HG02970 (cell line): ENCODE measurements around the gene LRRC59.
"Not testable (repeated sequence)": the region's sequence is repeated elsewhere in the genome, so short reads cannot be mapped to it uniquely, and the experiment has no call there.

ENCODE experiments used
- ATAC-seq: cut with Tn5 transposase; IDR thresholded peaks from one replicate; pipeline ENCODE4 v1.9.1; 2021; ENCODE audit warnings: mild to moderate bottlenecking, moderate library complexity, moderate number of reproducible peaks; ENCODE audit not compliant: unreplicated experiment, low FRiP score

Gene LRRC59

DNA sequence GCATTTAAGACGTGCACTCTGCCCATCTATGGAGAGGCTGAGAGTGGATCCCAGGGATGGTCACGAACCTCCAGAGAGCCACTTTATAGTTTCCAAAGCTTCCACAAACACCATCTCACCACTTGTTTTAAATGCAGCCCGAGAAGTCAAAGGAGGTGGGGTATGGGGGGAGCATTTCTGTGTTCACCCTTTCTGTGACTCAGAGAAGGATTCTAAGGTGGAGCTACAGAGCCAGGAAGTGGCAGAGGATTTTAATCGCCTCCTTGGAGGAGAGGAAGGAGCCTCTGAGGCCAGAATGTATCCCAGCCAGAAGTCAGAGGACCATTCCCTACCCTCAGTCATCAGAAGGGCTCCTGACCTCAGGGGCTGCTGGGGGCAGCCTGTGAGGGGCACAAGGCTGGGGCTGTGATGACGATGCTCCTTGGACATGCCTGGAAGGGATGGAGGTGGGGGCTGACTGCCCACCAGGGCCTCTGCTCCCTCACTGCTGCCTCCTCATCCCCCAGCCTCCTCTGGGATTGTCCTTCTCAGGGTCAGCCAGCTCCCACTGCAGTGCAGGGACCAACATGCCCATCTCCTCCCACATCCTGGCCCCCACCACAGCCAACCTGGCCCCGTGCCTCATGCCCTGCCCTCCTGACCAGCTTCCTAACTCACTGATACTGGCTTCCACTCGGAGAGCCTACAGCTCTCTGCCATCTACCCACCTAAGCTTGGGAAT is 48.6 kb downstream of the LRRC59 start:
- no peak for ATAC-seq

DNA sequence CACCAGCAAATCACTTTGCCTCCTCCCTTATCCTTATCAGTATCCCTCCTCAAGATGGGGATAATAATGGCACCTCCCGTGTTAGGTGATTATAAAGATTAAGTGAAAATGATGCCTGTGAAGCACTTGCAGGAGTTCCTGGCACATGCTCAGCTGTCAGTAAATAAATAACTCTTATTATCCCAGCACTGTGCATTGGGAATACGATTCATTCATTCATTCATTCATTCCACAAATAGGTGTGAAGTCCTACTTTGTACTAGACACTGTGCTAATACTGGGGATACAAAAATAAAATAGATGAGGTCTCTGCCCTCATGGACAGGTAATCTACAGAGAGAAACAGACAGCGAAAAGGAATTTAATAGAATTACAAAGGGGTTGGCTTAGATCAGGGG is 49.4 kb downstream of the LRRC59 start:
- no peak for ATAC-seq

DNA sequence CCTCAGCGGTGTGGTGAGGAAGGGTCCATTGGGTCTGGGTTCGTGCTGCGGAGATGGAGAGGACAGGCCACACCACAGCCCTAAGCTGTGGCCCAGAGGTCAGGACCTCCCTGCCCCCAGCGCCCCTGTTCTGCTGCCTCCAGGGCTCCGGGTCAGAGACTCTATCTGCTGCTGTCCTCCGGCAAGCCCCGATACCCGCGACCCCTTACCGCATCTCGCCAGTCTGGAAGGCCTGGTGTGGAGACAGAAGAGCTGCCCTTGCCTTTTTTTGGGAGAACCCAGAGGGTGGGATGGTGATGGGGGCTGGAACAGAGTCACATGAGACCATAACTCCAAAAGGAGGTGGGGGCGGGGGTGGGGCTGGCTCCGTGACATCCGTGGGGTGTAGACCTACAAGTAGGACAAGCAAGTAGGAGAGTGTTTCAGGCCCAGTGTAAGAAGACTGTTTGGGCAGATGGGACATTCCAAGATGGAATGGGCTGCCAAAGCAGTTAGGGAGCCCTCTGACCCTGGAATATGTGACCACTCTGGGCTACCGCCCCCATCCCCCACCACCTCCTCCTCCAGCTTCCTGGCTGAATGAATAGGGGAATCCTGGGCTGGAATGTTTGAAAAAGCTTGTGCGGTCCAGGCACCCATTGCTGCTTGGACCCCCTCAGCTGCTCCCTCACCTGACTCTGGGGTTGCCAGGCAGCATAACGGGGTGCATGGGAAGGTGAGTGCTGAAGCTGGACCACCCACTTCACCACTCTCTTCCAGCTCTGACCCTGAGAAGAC is 50.0 kb downstream of the LRRC59 start:
- no peak for ATAC-seq

DNA sequence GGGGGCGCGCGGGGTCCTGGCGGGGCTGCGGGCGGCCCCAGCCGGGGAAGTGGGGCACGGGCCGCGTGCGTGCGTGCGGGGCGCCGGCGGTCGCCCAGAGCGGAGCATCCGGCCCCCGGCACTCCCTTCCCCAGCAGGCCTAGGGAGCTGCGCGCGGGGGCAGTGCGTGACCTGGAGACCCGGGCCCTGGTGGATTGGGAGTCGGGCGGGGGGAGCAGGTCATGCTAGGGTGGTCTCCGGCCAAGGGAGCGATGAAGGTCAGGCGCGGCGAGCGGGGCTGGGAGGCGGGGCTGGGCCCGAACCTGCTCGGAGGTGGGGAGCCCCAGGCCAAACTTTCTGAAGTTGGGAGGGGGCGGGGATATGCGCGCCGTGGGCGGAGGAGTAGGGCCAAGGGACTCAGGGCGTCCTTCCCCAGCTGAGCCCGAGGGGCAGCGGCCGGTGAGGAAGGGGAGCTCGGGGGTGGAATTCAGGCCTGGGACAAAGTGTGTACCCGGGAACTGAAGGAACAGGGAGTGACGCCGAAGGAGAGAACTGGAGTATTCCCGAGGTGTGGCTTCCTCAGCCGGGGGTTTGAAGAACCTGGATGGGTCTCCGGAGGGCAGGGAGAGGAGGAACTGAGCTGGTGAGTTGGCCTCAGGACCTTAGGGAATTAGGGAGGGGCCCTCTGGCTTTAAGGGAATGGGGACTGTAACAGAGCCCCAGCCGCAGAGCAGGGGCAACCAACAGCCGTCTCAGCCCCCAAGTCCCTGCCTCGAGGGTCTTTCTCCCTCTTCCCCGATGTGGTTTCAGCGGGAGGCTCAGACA is 50.8 kb downstream of the LRRC59 start:
- peak; percentile 42 for ATAC-seq

DNA sequence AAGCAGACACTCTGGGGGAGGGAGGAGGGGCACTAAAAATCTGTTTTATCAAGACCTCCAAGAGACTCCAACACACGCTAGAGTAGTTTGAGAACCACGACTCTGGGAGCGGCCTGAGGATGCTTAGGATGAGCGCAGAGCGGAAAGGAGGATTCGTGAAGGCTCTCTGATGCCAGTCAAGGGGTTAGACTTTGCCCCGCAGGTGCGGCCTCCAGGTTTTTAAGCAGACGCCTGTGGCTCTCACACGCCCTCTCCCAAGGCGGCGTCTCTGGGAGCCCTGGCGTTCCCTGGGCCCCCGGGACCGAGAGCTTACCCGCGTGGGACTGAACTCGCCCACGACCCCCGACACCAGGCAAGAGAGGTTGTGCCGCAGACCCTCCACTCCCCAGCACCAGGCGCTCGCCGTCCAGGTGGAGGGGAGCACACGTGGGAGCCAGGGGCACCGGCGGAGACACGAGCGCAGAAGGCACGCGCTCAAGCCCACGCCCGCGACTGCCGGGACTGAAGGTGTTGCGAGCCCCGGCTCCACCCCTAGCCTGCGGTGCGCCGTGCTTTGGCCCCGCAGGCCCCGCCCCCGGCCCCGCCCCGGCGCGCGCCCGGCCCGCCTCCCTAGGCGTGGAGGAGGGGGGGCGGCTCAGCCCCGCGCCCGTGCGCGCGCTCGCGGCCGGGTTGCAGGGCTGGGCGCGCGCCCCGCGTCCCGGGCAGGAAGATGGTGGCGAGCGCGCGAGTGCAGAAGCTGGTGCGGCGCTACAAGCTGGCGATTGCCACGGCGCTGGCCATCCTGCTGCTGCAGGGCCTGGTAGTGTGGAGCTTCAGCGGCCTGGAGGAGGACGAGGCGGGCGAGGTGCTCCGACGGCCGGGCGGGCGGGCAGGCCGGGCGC is 51.7 kb downstream of the LRRC59 start, which contains the start of gene XYLT2:
TSS of gene XYLT2 (plus strand) at position 695 of the 881 bp plus-strand sequence. CDS start at position 710, 15 bp downstream.
- peak; percentile 68 for ATAC-seq

DNA sequence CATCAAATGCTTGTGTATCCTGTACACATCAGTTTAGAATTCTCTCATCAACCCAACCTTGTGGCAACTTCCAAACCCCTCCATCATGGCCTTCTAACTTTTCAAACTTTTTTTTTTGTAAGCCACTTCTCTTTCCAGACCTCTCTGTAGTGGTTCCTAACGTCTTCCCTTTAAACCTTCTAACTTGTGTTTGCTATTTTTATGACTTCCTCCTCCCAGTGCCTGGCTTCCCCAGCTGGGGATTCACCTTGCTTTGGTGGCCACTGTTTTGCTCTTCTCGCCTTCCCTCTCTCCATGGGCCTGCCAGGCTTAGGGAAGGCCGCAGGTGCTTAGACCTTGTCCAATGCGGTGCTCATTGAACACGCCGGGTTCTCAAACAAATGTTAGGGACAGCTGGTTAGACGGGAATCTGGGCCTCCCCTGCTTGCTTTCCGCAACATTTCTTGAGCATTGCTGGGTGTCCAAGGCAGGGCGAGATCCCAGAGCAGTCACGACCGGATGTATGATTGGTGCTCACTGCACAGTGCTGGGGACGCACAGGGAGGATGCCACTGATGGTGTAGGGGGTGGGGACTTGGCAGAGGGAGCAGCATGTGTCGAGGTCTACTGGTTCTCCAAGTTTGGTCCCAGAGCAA is 52.5 kb downstream of the LRRC59 start:
- no peak for ATAC-seq

DNA sequence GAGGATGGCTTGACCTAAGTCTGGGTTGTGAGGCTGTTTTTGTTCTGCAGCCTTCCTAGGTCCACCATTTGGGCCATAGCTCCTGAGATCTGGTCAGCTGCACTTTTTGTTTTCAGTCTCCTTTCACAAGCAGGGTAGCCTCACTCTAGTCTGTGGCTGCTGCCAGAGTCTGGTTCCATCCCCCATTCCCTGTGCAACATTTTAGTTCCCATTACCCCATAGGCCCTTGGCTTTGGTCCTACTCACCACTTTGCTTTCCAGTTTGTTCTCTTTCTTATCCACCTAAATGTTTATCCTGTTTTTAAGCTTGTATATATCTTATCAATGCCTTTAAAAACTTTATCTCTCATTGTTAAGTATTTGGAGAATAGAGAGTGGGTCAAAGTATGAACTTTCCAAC is 57.9 kb downstream of the LRRC59 start:
- ATAC-seq = no peak

DNA sequence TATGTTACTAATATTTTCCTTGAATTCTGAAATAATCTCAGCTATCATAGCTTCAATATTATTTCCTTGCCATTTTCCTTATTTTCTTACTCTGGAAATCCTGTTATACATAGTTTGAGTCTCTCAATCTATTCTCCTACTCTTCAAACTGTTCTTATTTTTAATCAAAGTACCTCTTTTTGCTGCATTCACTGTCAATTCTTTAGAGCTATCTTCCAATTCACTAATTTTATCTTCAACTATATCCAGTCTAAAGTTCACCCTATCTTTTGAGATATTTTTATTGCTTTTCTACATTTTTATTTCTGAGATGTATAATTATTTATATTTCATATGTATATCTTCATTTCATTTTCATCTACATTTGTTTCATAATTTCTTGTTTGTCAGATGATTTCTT is 58.7 kb downstream of the LRRC59 start:
- ATAC-seq = no peak

DNA sequence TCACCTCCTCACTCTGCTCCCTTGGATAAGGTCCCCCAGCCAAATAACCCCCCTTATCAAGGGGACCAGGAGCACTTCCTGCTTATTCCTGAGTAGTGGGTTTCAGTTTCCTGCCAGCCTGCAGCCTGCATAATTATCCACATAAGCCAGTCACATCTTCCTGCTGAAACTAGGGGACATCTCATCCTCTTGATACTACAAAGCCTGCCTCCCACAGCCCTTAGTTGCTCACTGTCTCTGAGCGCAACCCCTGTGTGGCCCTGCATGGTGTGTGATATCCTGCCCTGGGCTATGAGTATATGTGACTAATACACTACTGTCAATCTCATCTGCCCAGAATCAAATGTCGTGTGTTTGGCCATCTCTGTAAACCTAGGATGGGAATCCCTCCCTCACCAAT is 59.4 kb downstream of the LRRC59 start:
- no peak for ATAC-seq

DNA sequence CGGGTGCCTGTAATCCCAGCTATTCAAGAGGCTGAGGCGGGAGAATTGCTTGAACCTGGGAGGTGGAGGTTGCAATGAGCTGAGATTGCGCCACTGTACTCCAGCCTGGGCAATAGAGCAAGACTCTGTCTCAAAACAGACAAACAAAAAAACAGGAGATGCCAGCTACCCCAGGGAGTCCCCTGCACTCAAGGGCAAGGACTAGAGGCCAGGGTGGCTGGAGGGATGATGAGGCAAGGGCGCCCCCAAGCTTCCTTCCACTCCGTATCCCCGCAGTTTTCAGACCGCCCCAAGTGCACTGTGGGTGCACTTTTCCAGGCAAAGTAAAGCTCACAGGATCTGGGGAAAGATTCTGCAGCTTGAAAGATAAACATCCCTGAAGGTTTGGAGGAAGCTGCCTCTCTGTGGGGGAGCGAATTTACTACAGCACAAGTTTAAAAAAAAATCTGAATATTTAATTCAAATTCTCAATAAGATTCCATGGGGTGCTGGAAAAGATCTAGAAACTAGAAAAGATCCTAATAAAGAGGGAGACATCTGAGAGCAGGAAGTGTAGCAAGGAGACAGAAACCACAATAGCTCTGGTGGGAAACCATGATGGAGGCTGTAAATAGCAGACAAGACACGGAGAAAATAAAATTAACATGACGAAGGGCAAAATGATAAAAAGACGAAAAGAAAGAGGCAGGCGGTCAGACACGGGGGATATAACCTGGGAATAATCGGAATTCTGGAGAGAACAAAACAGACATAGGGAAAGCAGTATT is 63.8 kb downstream of the LRRC59 start:
- ATAC-seq = not testable (repeated sequence)

DNA sequence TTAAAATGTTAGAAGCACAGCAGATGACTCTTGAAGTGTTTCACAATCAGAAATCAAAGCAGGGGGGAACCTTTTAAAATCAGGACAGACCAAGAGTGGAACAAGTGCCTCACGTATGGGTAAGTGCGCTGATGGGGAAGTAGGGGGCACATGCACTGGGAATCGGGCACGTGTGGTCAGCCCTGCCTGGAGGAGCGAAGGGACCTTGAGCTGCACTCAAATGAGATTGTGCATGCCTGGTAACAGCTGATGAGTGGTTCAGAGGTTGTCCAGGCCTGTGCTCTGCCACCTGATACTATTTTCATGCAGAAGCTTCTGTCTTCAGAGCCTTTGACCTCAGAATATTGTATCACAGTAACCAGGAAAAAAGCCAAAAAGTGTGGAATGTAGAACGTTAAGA is 65.1 kb downstream of the LRRC59 start:
- no peak for ATAC-seq
